ENCODE data around the gene R3HCC1L. TPM values are rescaled to one million over a fixed set of nuclear protein-coding genes. Genes with fewer than 3 reads are reported as not detected.

R3HCC1L gene
- total RNA-seq, 1 donor from 2014 or later: 18.7 TPM

- H3K36me3 Mint-ChIP-seq (ENCODE audit: insufficient read depth): peaks cover 8% of the 10 kb centered on the region
- no peak for TF ChIP-seq CTCF (IDR thresholded peaks at IDR 0.05; ENCODE audit: unreplicated experiment)
- H3K9me3 Mint-ChIP-seq (ENCODE audit: low read depth): no peaks in the 10 kb centered on the region
- H3K4me1 Mint-ChIP-seq (ENCODE audit: low read depth): no peaks in the 10 kb centered on the region
- H3K27me3 Mint-ChIP-seq: no peaks in the 10 kb centered on the region
- no peak for DNase-seq (ENCODE audit: low spot score, unreplicated experiment)
- no peak overlapping the region for H3K4me3 Mint-ChIP-seq (ENCODE audit: low read depth)
- H3K27ac Mint-ChIP-seq: no peak overlapping the region
Measured at GRCh38 chr10:98167191-98167590, 32.7 kb downstream of the R3HCC1L start.

- Mint-ChIP-seq H3K4me1 (ENCODE audit: low read depth) (peaks cover under 1% of the 10 kb centered on the region), H3K4me3 (ENCODE audit: low read depth) (no peak overlapping the region), H3K27ac (no peak overlapping the region), H3K27me3 (no peaks in the 10 kb centered on the region), H3K9me3 (ENCODE audit: low read depth) (no peaks in the 10 kb centered on the region), H3K36me3 (ENCODE audit: insufficient read depth) (peaks cover 8% of the 10 kb centered on the region)
- no peak for TF ChIP-seq CTCF (IDR thresholded peaks at IDR 0.05; ENCODE audit: unreplicated experiment)
- DNase-seq (ENCODE audit: low spot score, unreplicated experiment): no peak
Measured at GRCh38 chr10:98168147-98168546, 33.7 kb downstream of the R3HCC1L start.

DNA sequence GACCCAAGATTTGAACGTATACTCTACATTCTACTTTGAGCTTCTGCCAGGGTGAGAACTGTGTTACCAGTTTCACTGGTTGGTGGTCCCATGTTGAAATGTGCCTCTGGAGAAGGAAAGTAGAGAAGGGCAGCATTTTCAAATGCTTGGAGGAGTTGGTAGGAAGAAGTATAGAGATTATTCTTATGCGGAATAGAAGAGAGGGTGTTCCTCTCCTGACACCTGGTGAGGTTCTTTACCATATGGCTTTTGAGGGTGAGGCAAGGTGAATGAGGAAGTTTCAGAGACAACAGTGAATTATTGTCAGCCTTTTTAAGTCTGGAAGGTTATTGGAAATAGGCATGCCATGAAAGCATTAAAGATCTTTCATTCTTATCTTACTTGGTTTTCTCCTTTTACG lies 34.3 kb downstream of the R3HCC1L start:
- Mint-ChIP-seq H3K4me3 (ENCODE audit: low read depth) (no peak overlapping the region), H3K9me3 (ENCODE audit: low read depth) (no peaks in the 10 kb centered on the region), H3K4me1 (ENCODE audit: low read depth) (peaks cover 2% of the 10 kb centered on the region), H3K27ac (no peak overlapping the region), H3K36me3 (ENCODE audit: insufficient read depth) (peaks cover 6% of the 10 kb centered on the region), H3K27me3 (no peaks in the 10 kb centered on the region)
- no peak for DNase-seq (ENCODE audit: low spot score, unreplicated experiment)
- TF ChIP-seq CTCF (IDR thresholded peaks at IDR 0.05; ENCODE audit: unreplicated experiment): no peak

DNA sequence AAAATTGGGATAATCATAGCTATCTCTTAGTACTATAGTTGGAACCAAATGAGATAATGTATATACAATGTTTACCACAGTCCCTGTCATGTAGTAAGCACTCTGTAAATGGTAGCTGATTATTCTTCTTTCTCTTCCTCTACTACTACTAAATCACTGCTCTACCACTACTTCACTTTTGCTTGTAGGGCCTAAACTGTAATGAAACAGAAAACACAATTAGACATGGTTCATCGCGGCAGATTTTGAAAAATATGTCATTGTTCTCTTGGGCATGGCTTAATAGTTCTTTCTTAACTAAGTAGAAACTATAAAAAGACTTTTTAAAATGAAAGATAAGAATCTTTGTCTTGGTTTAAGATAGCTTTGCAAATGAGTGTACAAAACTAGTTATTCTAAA lies 34.9 kb downstream of the R3HCC1L start:
- Mint-ChIP-seq H3K9me3 (ENCODE audit: low read depth) (no peaks in the 10 kb centered on the region), H3K36me3 (ENCODE audit: insufficient read depth) (peaks cover 4% of the 10 kb centered on the region), H3K4me1 (ENCODE audit: low read depth) (peaks cover 2% of the 10 kb centered on the region), H3K27me3 (no peaks in the 10 kb centered on the region), H3K27ac (no peak overlapping the region), H3K4me3 (ENCODE audit: low read depth) (no peak overlapping the region)
- no peak for DNase-seq (ENCODE audit: low spot score, unreplicated experiment)
- no peak for TF ChIP-seq CTCF (IDR thresholded peaks at IDR 0.05; ENCODE audit: unreplicated experiment)

DNA sequence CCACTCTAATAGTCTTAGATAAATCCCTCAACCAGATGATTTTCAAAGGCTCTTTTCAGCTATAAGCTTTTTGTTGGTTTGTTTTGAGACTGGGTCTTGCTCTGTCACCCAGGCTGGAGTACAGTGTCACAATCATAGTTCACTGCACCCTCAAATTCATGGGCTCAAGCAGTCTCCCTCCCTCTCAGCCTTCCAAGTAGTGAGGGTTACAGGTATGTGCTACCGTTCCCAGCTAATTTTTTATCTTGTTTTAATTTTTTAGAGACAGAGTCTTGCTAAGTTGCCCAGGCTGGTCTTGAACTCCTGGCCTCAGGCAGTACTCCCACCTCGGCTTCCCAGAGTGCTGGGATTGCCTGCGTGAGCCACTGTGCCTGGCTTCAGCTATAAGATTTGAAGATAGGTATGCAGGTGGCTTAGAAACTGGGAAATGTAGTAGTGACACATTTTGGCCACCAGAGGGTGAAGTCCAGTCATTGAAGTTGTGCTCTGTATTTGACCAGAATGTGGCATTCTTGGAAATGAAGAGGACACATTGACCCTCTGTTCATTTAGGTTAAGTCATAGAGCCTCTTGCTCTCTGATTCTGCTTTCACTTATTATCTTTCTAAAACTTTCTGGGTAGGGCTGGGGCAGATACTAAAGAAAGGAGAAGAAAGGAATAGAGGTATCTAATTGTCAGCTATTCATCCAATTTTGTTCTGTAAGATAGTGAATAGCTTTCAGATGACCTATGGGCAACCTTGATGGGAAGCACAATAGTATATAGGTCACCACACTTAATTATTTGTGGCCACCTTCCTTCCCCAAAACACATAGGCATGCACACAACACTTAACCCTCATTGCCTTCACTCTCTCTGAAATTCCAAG lies 36.0 kb downstream of the R3HCC1L start:
- peak; percentile 40 for DNase-seq (ENCODE audit: low spot score, unreplicated experiment)
- Mint-ChIP-seq H3K27me3 (no peaks in the 10 kb centered on the region), H3K9me3 (ENCODE audit: low read depth) (no peaks in the 10 kb centered on the region), H3K27ac (peak overlapping the region; percentile 81), H3K4me3 (ENCODE audit: low read depth) (no peak overlapping the region), H3K4me1 (ENCODE audit: low read depth) (peaks cover 2% of the 10 kb centered on the region), H3K36me3 (ENCODE audit: insufficient read depth) (peaks cover 4% of the 10 kb centered on the region)
- peak; percentile 80 for TF ChIP-seq CTCF (IDR thresholded peaks at IDR 0.05; ENCODE audit: unreplicated experiment)
